OCI-LY3 (cell line): ENCODE data around the gene ZNF184.

Experiments
- H2AFZ ChIP-seq: fragments of 200-600, 300-600 bp; shearing (Covaris generic); 2 replicates; pipeline ENCODE4 v1.6.0; 2014; ENCODE audit warnings: antibody characterized with exemption, low read depth, low read length
- H3K27ac ChIP-seq: fragments of 200-600, 300-600 bp; sonication (generic); 2 replicates; pipeline ENCODE4 v1.5.1; 2014; ENCODE audit warnings: mild to moderate bottlenecking, low read length, moderate library complexity, mixed read lengths
- H3K27me3 ChIP-seq: fragments of 200-600, 300-600 bp; sonication (generic); 2 replicates; pipeline ENCODE4 v1.6.1; 2014; ENCODE audit warnings: low read depth, low read length, mixed read lengths
- H3K36me3 ChIP-seq: fragments of 200-600, 300-600 bp; sonication (generic); replicated peaks from 2 replicates; pipeline ENCODE3; 2014; ENCODE audit warnings: low read depth, low read length, mixed read lengths
- H3K4me1 ChIP-seq: fragments of 300-600, 200-600 bp; sonication (generic); 2 replicates; pipeline ENCODE4 v1.6.1; 2014; ENCODE audit warnings: low read length, mixed read lengths
- H3K4me2 ChIP-seq: fragments of 200-600, 300-600 bp; sonication (generic); 2 replicates; pipeline ENCODE4 v1.6.1; 2014; ENCODE audit warnings: low read length, mixed read lengths
- H3K4me3 ChIP-seq: fragments of 300-600, 200-600 bp; sonication (generic); 2 replicates; pipeline ENCODE4 v1.5.1; 2014; ENCODE audit warnings: antibody characterized with exemption, mild to moderate bottlenecking, low read length, moderate library complexity
- H3K79me2 ChIP-seq: fragments of 300-600, 200-600 bp; shearing (Covaris generic); 2 replicates; pipeline ENCODE4 v1.6.1; 2014; ENCODE audit warnings: mild to moderate bottlenecking, low read length, mixed read lengths
- H3K9ac ChIP-seq: fragments of 300-600, 200-600 bp; shearing (Covaris generic); 2 replicates; pipeline ENCODE4 v1.6.0; 2014; ENCODE audit warnings: mild to moderate bottlenecking, low read length, moderate library complexity
- H3K9me3 ChIP-seq: fragments of 200-600, 300-600 bp; shearing (Covaris generic); 2 replicates; pipeline ENCODE4 v1.6.1; 2014; ENCODE audit warnings: low read length, mixed read lengths; ENCODE audit not compliant: insufficient read depth
- H4K20me1 ChIP-seq: fragments of 200-600, 300-600 bp; sonication (generic); 2 replicates; pipeline ENCODE4 v1.6.1; 2016; ENCODE audit warnings: low read length, mixed read lengths; ENCODE audit not compliant: insufficient read depth
- EZH2phosphoT487 ChIP-seq: fragments of 200-600 bp; shearing (Covaris generic); IDR thresholded peaks from 2 replicates; pipeline ENCODE4 v1.6.1; 2018; ENCODE audit warnings: antibody characterized with exemption, mixed run types, low read depth
- TF ChIP-seq, protein P1 (sequence below): fragments of 200-600, 300-600 bp; sonication (generic); IDR thresholded peaks from 2 replicates; pipeline ENCODE4 v1.5.1; 2014; ENCODE audit warnings: antibody characterized with exemption, low read length, low read depth

ZNF184 gene

GRCh38 chr6:27419363-27419762 lies 53.5 kb downstream of the ZNF184 start:
- Histone ChIP-seq H3K9ac (no peak overlapping the region), H3K4me2 (no peak overlapping the region), H3K79me2 (no peaks in the 10 kb centered on the region), H3K27ac (no peak overlapping the region), H3K4me3 (no peak overlapping the region), H3K36me3 (no peaks in the 10 kb centered on the region), H3K4me1 (no peaks in the 10 kb centered on the region), H3K27me3 (no peaks in the 10 kb centered on the region), H3K9me3 (no peaks in the 10 kb centered on the region), H2AFZ (no peak overlapping the region), H4K20me1 (no peaks in the 10 kb centered on the region)
- TF ChIP-seq, protein P1, sequence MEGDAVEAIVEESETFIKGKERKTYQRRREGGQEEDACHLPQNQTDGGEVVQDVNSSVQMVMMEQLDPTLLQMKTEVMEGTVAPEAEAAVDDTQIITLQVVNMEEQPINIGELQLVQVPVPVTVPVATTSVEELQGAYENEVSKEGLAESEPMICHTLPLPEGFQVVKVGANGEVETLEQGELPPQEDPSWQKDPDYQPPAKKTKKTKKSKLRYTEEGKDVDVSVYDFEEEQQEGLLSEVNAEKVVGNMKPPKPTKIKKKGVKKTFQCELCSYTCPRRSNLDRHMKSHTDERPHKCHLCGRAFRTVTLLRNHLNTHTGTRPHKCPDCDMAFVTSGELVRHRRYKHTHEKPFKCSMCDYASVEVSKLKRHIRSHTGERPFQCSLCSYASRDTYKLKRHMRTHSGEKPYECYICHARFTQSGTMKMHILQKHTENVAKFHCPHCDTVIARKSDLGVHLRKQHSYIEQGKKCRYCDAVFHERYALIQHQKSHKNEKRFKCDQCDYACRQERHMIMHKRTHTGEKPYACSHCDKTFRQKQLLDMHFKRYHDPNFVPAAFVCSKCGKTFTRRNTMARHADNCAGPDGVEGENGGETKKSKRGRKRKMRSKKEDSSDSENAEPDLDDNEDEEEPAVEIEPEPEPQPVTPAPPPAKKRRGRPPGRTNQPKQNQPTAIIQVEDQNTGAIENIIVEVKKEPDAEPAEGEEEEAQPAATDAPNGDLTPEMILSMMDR = no peak
- no peak for TF ChIP-seq EZH2phosphoT487

DNA sequence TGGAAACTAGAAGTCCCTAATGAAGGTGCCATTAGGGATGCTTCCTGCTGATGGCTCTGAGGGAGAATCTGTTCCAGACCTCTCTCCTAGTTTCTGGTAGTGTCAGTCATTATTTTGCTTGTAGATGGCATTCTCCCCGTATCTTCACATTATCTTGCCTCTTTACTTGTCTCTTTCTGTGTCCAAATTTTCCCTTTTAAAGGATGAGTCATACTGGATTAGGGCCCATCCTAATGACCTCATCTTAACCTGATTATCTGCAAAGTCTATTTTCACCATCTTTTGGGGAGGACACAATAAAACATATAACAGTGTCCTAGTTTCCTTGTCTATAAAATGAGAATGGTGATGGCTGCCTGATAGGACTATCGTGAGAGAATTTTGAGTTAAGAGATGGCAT lies 57.0 kb downstream of the ZNF184 start:
- Histone ChIP-seq H3K4me3 (no peak overlapping the region), H3K9ac (no peak overlapping the region), H4K20me1 (no peaks in the 10 kb centered on the region), H3K27me3 (no peaks in the 10 kb centered on the region), H3K4me2 (no peak overlapping the region), H3K36me3 (no peaks in the 10 kb centered on the region), H3K27ac (no peak overlapping the region), H3K79me2 (no peaks in the 10 kb centered on the region), H3K9me3 (no peaks in the 10 kb centered on the region), H2AFZ (no peak overlapping the region), H3K4me1 (no peaks in the 10 kb centered on the region)
- TF ChIP-seq, protein P1 = no peak
- TF ChIP-seq EZH2phosphoT487 = no peak

GRCh38 chr6:27414996-27415395 lies 57.9 kb downstream of the ZNF184 start:
- H3K4me1 ChIP-seq = no peaks in the 10 kb centered on the region
- H3K9me3 ChIP-seq = no peaks in the 10 kb centered on the region
- H2AFZ ChIP-seq = no peak overlapping the region
- no peak overlapping the region for H3K9ac ChIP-seq
- no peak overlapping the region for H3K4me2 ChIP-seq
- TF ChIP-seq EZH2phosphoT487 = no peak
- TF ChIP-seq, protein P1 = no peak
- no peak overlapping the region for H3K27ac ChIP-seq
- no peak overlapping the region for H3K4me3 ChIP-seq
- H3K27me3 ChIP-seq = no peaks in the 10 kb centered on the region
- no peaks in the 10 kb centered on the region for H3K36me3 ChIP-seq
- H4K20me1 ChIP-seq = no peaks in the 10 kb centered on the region
- no peaks in the 10 kb centered on the region for H3K79me2 ChIP-seq

- Histone ChIP-seq H3K36me3 (no peaks in the 10 kb centered on the region), H3K9me3 (no peaks in the 10 kb centered on the region), H3K4me2 (no peak overlapping the region), H3K9ac (no peak overlapping the region), H4K20me1 (no peaks in the 10 kb centered on the region), H2AFZ (no peak overlapping the region), H3K4me3 (no peak overlapping the region), H3K4me1 (no peaks in the 10 kb centered on the region), H3K27ac (no peak overlapping the region), H3K27me3 (no peaks in the 10 kb centered on the region), H3K79me2 (no peaks in the 10 kb centered on the region)
- TF ChIP-seq, protein P1 = no peak
- no peak for TF ChIP-seq EZH2phosphoT487
Measured at GRCh38 chr6:27414300-27414699, 58.6 kb downstream of the ZNF184 start.
